GM12878 (cell line): ENCODE data around the gene OR12D2. TPM values are rescaled to one million over a fixed set of nuclear protein-coding genes. Genes with fewer than 3 reads are reported as not detected.
A peak's percentile ranks its signal among the peaks of the same experiment; 100 is the strongest.

Experiments used
- ATAC-seq: fragments of 200-7000 bp; cut with Tn5 transposase; 3 replicates; pipeline ENCODE4 v1.9.1; 2020; ENCODE audit warnings: mild to moderate bottlenecking, moderate library complexity
- BruUV-seq: library from RNA; stranded (reverse); fragments of 400-500 nt; replicated peaks from 2 replicates; lab custom pipeline; 2021; lab: Mats Ljungman, UMichigan
- CTCF ChIA-PET: fragments of 300-600 bp; sonication (Branson Sonifier 250); formaldehyde crosslinking; extraction: SDS; loops from one replicate; lab custom pipeline; 2021; ENCODE audit warnings: inconsistent platforms; lab: Yijun Ruan, JAX
- POLR2A ChIA-PET: fragments of 350-600 bp; formaldehyde crosslinking; extraction: SDS; loops from one replicate; lab custom pipeline; 2021; ENCODE audit warnings: inconsistent platforms; lab: Charles Lee
- RAD21 ChIA-PET: fragments of 300-600 bp; sonication (Branson Sonifier 250); formaldehyde crosslinking; loops from one replicate; lab custom pipeline; 2023; ENCODE audit warnings: antibody characterized with exemption; ENCODE audit not compliant: unreplicated experiment; lab: Charles Lee
- SMC1A ChIA-PET: fragments of 300-600 bp; sonication (Branson Sonifier 250); formaldehyde crosslinking; loops from one replicate; lab custom pipeline; 2023; ENCODE audit not compliant: unreplicated experiment, uncharacterized antibody; lab: Charles Lee
- DNase-seq: peaks from one replicate; pipeline ENCODE4 v3.0.0-alpha.2; 2011; ENCODE audit warnings: low read depth, low spot score
- FAIRE-seq: peaks from 3 replicates; lab custom pipeline; 2011; peaks lifted over from hg19 to GRCh38; lab: Jason Lieb, UNC
- H2AFZ ChIP-seq: 2 replicates; pipeline ENCODE4 v1.6.0; 2011; ENCODE audit warnings: low read depth, low read length, control low read depth; ENCODE audit not compliant: control insufficient read depth
- H3K27ac ChIP-seq: 2 replicates; pipeline ENCODE4 v1.5.1; 2011; ENCODE audit warnings: control low read depth; ENCODE audit not compliant: control insufficient read depth, insufficient read depth
- H3K27me3 ChIP-seq, 2 experiments: replicated peaks in 1 of 2; 2 replicates each; pipeline versions ENCODE4 v1.6.0 to v1.6.1; 2011; ENCODE audit warnings: low read length in 1 of 2; ENCODE audit not compliant: control insufficient read depth in 2 of 2, insufficient read depth in 2 of 2
- H3K36me3 ChIP-seq, 2 experiments: 2 replicates each; pipeline ENCODE4 v1.5.1; 2011; ENCODE audit warnings: low read length in 1 of 2; ENCODE audit not compliant: control insufficient read depth in 2 of 2, insufficient read depth in 2 of 2
- H3K4me1 ChIP-seq: 2 replicates; pipeline ENCODE4 v1.6.1; 2011; ENCODE audit warnings: mild to moderate bottlenecking, low read length, moderate library complexity, mixed read lengths; ENCODE audit not compliant: control insufficient read depth, insufficient read depth
- H3K4me2 ChIP-seq: 2 replicates; pipeline ENCODE4 v1.6.0; 2011; ENCODE audit warnings: control low read depth; ENCODE audit not compliant: control insufficient read depth, insufficient read depth
- H3K4me3 ChIP-seq: fragments of 200-600 bp; sonication (generic); 2 replicates; pipeline ENCODE4 v1.5.1; 2016
- H3K79me2 ChIP-seq: 2 replicates; pipeline ENCODE4 v1.6.0; 2011; ENCODE audit warnings: low read length; ENCODE audit not compliant: control insufficient read depth, insufficient read depth
- H3K9ac ChIP-seq: 2 replicates; pipeline ENCODE4 v1.8.0; 2011; ENCODE audit warnings: low read length, control low read depth, mixed read lengths; ENCODE audit not compliant: control insufficient read depth, insufficient read depth
- H3K9me3 ChIP-seq: replicated peaks from 3 replicates; pipeline ENCODE4 v1.5.1; 2011; ENCODE audit warnings: mild to moderate bottlenecking, low read length; ENCODE audit not compliant: control insufficient read depth, insufficient read depth
- H4K20me1 ChIP-seq: 2 replicates; pipeline ENCODE4 v1.6.0; 2011; ENCODE audit not compliant: control insufficient read depth, insufficient read depth
- CBX5 ChIP-seq: sonication (generic); IDR thresholded peaks from 2 replicates; pipeline ENCODE4 v1.6.1; 2016; ENCODE audit warnings: low read depth, moderate library complexity, mild to moderate bottlenecking, inconsistent platforms
- CTCF ChIP-seq, 3 experiments: IDR thresholded peaks in 2 of 3; conservative IDR thresholded peaks in 1 of 3; 2 replicates each; pipeline ENCODE4 v1.5.1; 2011; ENCODE audit warnings: low read depth in 3 of 3, low read length in 3 of 3, mild to moderate bottlenecking in 3 of 3, control low read depth in 2 of 3, moderate library complexity in 2 of 3, inconsistent platforms in 1 of 3, mixed read lengths in 1 of 3; ENCODE audit not compliant: control insufficient read depth in 2 of 3, insufficient read depth in 1 of 3; ENCODE audit errors: extremely low read depth in 1 of 3
- E2F8 ChIP-seq: fragments of 450-650 bp; IDR thresholded peaks from 2 replicates; pipeline ENCODE4 v1.6.1; 2018; ENCODE audit warnings: mild to moderate bottlenecking, low read depth, moderate library complexity; ENCODE audit not compliant: partially characterized antibody
- E4F1 ChIP-seq: fragments of 450-650 bp; IDR thresholded peaks from 2 replicates; pipeline ENCODE4 v1.6.1; 2018; ENCODE audit warnings: borderline replicate concordance, mild to moderate bottlenecking; ENCODE audit not compliant: partially characterized antibody
- RAD21 ChIP-seq: IDR thresholded peaks from 2 replicates; pipeline ENCODE4 v1.6.1; 2011; ENCODE audit warnings: mild to moderate bottlenecking, low read depth, low read length, moderate library complexity; ENCODE audit not compliant: insufficient read depth
- SMC3 ChIP-seq: IDR thresholded peaks from 2 replicates; pipeline ENCODE4 v1.6.1; 2011; ENCODE audit warnings: low read length, improper control_type of control experiment, borderline replicate concordance
- ZNF384 ChIP-seq: IDR thresholded peaks from 2 replicates; pipeline ENCODE4 v1.6.1; 2012; ENCODE audit warnings: low read depth, mild to moderate bottlenecking, low read length, improper control_type of control experiment, borderline replicate concordance
- in situ Hi-C: fragments of 300-500 bp; cut with MboI; formaldehyde crosslinking; loops from 9 replicates; pipeline ENCODE4 v1.14.3; 2018; ENCODE audit warnings: mixed read lengths
- intact Hi-C: fragments of 100-400 bp; cut with micrococcal nuclease; formaldehyde crosslinking; loops from one replicate; pipeline ENCODE4 v1.14.2; 2022; ENCODE audit not compliant: unreplicated experiment
- polyA plus RNA-seq, 11 experiments: library from polyadenylated mRNA; depleted of rRNA in 4 of 11; unstranded in 6 of 11; stranded (reverse) in 5 of 11; fragments of >200 nt; fragmentation: Nextera tagmentation in 4 of 11; fragmentation: Illumina TruSeq in 1 of 11; extraction: Ambion mirVana in 4 of 11; extraction: Trizol in 1 of 11; gene quantifications; 1 replicate in 1 of 11; 2 replicates in 10 of 11; pipeline versions ENCODE4 v1.2.1 to v1.2.3, GENCODE V29; 2011 to 2016; ENCODE audit warnings: inconsistent platforms in 2 of 11, missing spikeins in 2 of 11, low read depth in 1 of 11
- total RNA-seq, 4 experiments: library from RNA; depleted of rRNA in 3 of 4; stranded (reverse); fragments of >200 nt in 3 of 4; fragmentation: Illumina TruSeq in 1 of 4; extraction: Trizol in 1 of 4; gene quantifications; 2 replicates each; pipeline versions ENCODE4 v1.2.1 to v1.2.3, GENCODE V29; 2013 to 2021

The OR12D2 gene
- total and polyA plus RNA-seq, 10 of the 15 experiments (the other 5 are each of a cell fraction or from before 2014, with no cell fraction given), result not detected

GRCh38 chr6:29376003-29376402 is 19.4 kb upstream of the OR12D2 start:
- BruUV-seq, result no TSS peak
- ATAC-seq, result no peak
- Histone ChIP-seq H3K79me2 (no peaks in the 10 kb centered on the region), H2AFZ (no peak overlapping the region), H3K4me1 (no peaks in the 10 kb centered on the region), H3K36me3 (no peaks in the 10 kb centered on the region), H3K9ac (no peak overlapping the region)
- POLR2A ChIA-PET, result no interaction called here
- intact Hi-C loops, result loop anchor here (1.0 kb wide), 1 partner anchor 213 kb away; no protein-coding TSS in a partner anchor
- peak; percentile 41; the same call in 1 of the 2 replicates for TF ChIP-seq SMC3
- TF ChIP-seq E2F8, result no peak
- TF ChIP-seq CTCF (IDR thresholded peaks at IDR 0.05 in 2 of 3, conservative IDR thresholded peaks at IDR 0.05 in 1 of 3; ENCODE audit: control insufficient read depth in 2 of 3, extremely low read depth in 1 of 3, insufficient read depth in 1 of 3, low read depth in 3 of 3, low read length in 3 of 3), result peak in 1 of 3 experiments; percentile 16; a peak in 1 of 6 replicates
- peak; percentile 59 for TF ChIP-seq RAD21
- TF ChIP-seq E4F1, result no peak
- no peak for TF ChIP-seq ZNF384
- no peak for TF ChIP-seq CBX5
- TF ChIP-seq, all 136 proteins: peak for 3
- no peak overlapping the region for H3K4me2 ChIP-seq
- CTCF ChIA-PET, result interaction anchor here (1.1 to 3.2 kb wide), 6 partner anchors 17 to 277 kb away, joined by 3 to 30 read pairs (median 6); no protein-coding TSS in a partner anchor
- H3K4me3 ChIP-seq, result no peak overlapping the region
- no peaks in the 10 kb centered on the region for H4K20me1 ChIP-seq
- H3K27me3 ChIP-seq, result no peaks in the 10 kb centered on the region
- RAD21 ChIA-PET, result interaction anchor here (1.0 to 2.6 kb wide), 3 partner anchors 8 to 278 kb away, joined by 3 to 19 read pairs (median 9); no protein-coding TSS in a partner anchor
- DNase-seq (no peak), FAIRE-seq (no peak)
- SMC1A ChIA-PET, result interaction anchor here (1.1 to 3.4 kb wide), 3 partner anchors 50 to 212 kb away, joined by 3 to 20 read pairs (median 6); no protein-coding TSS in a partner anchor
- H3K27ac ChIP-seq, result no peak overlapping the region
- no peaks in the 10 kb centered on the region for H3K9me3 ChIP-seq
- in situ Hi-C loops, result no loop called here
